ENCODE data around the gene FGFRL1.
A peak's percentile ranks its signal among the peaks of the same experiment; 100 is the strongest.
"Not testable (repeated sequence)": the region's sequence is repeated elsewhere in the genome, so short reads cannot be mapped to it uniquely, and the experiment has no call there.

The FGFRL1 gene

GRCh38 chr4:970046-970745, 41.2 kb upstream of the FGFRL1 start:
- H3K27me3 Mint-ChIP-seq (ENCODE audit: low read depth), result no peaks in the 10 kb centered on the region
- no peaks in the 10 kb centered on the region for H3K36me3 Mint-ChIP-seq (ENCODE audit: low read depth)
- no peaks in the 10 kb centered on the region for H3K9me3 Mint-ChIP-seq
- no peak overlapping the region for H3K4me3 Mint-ChIP-seq
- H3K4me1 Mint-ChIP-seq (ENCODE audit: low read depth), result peaks cover 5% of the 10 kb centered on the region
- no peak overlapping the region for H3K27ac Mint-ChIP-seq

- peaks cover 5% of the 10 kb centered on the region for H3K4me1 Mint-ChIP-seq (ENCODE audit: low read depth)
- no peaks in the 10 kb centered on the region for H3K36me3 Mint-ChIP-seq (ENCODE audit: low read depth)
- no peaks in the 10 kb centered on the region for H3K27me3 Mint-ChIP-seq (ENCODE audit: low read depth)
- no peak overlapping the region for H3K27ac Mint-ChIP-seq
- H3K9me3 Mint-ChIP-seq, result no peaks in the 10 kb centered on the region
- H3K4me3 Mint-ChIP-seq, result no peak overlapping the region
These were observed 40.4 kb upstream of the FGFRL1 start for GRCh38 chr4:970854-971520.

- Mint-ChIP-seq H3K36me3 (ENCODE audit: low read depth) (no peaks in the 10 kb centered on the region), H3K4me3 (no peak overlapping the region), H3K9me3 (no peaks in the 10 kb centered on the region), H3K27ac (no peak overlapping the region), H3K27me3 (ENCODE audit: low read depth) (no peaks in the 10 kb centered on the region), H3K4me1 (ENCODE audit: low read depth) (peaks cover 5% of the 10 kb centered on the region)
These were observed 39.5 kb upstream of the FGFRL1 start for GRCh38 chr4:971666-972500.

- Mint-ChIP-seq H3K36me3 (ENCODE audit: low read depth) (no peaks in the 10 kb centered on the region), H3K27me3 (ENCODE audit: low read depth) (no peaks in the 10 kb centered on the region), H3K27ac (no peak overlapping the region), H3K4me3 (peak overlapping the region; percentile 21), H3K4me1 (ENCODE audit: low read depth) (peaks cover 5% of the 10 kb centered on the region), H3K9me3 (no peaks in the 10 kb centered on the region)
These were observed 38.6 kb upstream of the FGFRL1 start for GRCh38 chr4:972651-973424.

GRCh38 chr4:973431-974397, 37.7 kb upstream of the FGFRL1 start, which contains the start of gene DGKQ:
TSS of gene DGKQ (minus strand) at chr4:973569. CDS start at chr4:973482, 87 bp downstream.
- H3K4me1 Mint-ChIP-seq (ENCODE audit: low read depth), result peaks cover 5% of the 10 kb centered on the region
- H3K27ac Mint-ChIP-seq, result no peak within 1 kb of the TSS
- no peaks in the 10 kb centered on the region for H3K27me3 Mint-ChIP-seq (ENCODE audit: low read depth)
- peak within 1 kb of the TSS; percentile 21 for H3K4me3 Mint-ChIP-seq
- no peaks in the 10 kb centered on the region for H3K9me3 Mint-ChIP-seq
- H3K36me3 Mint-ChIP-seq (ENCODE audit: low read depth), result no peaks in the 10 kb centered on the region

GRCh38 chr4:974668-975067, 36.8 kb upstream of the FGFRL1 start:
- peaks cover 5% of the 10 kb centered on the region for H3K4me1 Mint-ChIP-seq (ENCODE audit: low read depth)
- no peaks in the 10 kb centered on the region for H3K36me3 Mint-ChIP-seq (ENCODE audit: low read depth)
- no peaks in the 10 kb centered on the region for H3K9me3 Mint-ChIP-seq
- H3K27me3 Mint-ChIP-seq (ENCODE audit: low read depth), result no peaks in the 10 kb centered on the region
- H3K27ac Mint-ChIP-seq, result no peak overlapping the region
- no peak overlapping the region for H3K4me3 Mint-ChIP-seq

- H3K4me3 Mint-ChIP-seq; H3K4me1 Mint-ChIP-seq (ENCODE audit: low read depth); H3K36me3 Mint-ChIP-seq (ENCODE audit: low read depth): not testable (repeated sequence)
These were observed 35.4 kb upstream of the FGFRL1 start for GRCh38 chr4:976016-976415.

GRCh38 chr4:978957-979701, 32.3 kb upstream of the FGFRL1 start:
- Mint-ChIP-seq H3K4me1 (ENCODE audit: low read depth) (peaks cover under 1% of the 10 kb centered on the region), H3K4me3 (no peak overlapping the region), H3K36me3 (ENCODE audit: low read depth) (no peaks in the 10 kb centered on the region), H3K27me3 (ENCODE audit: low read depth) (no peaks in the 10 kb centered on the region), H3K9me3 (no peaks in the 10 kb centered on the region), H3K27ac (no peak overlapping the region)

More at GRCh38 chr4:976016-976415, 35.4 kb upstream of the FGFRL1 start:
- not testable (repeated sequence) for H3K27ac Mint-ChIP-seq; H3K9me3 Mint-ChIP-seq; H3K27me3 Mint-ChIP-seq (ENCODE audit: low read depth)

- Mint-ChIP-seq H3K27me3 (ENCODE audit: low read depth) (no peaks in the 10 kb centered on the region), H3K9me3 (no peaks in the 10 kb centered on the region), H3K36me3 (ENCODE audit: low read depth) (no peaks in the 10 kb centered on the region), H3K4me1 (ENCODE audit: low read depth) (peaks cover 12% of the 10 kb centered on the region), H3K4me3 (no peak overlapping the region), H3K27ac (no peak overlapping the region)
These were observed 29.1 kb upstream of the FGFRL1 start for GRCh38 chr4:982291-982690.

GRCh38 chr4:982814-983213, 28.6 kb upstream of the FGFRL1 start:
- Mint-ChIP-seq H3K4me3 (no peak overlapping the region), H3K27me3 (ENCODE audit: low read depth) (no peaks in the 10 kb centered on the region), H3K36me3 (ENCODE audit: low read depth) (no peaks in the 10 kb centered on the region), H3K9me3 (no peaks in the 10 kb centered on the region), H3K27ac (no peak overlapping the region), H3K4me1 (ENCODE audit: low read depth) (peaks cover 12% of the 10 kb centered on the region)

GRCh38 chr4:984336-985054, 26.9 kb upstream of the FGFRL1 start:
- Mint-ChIP-seq H3K27ac (no peak overlapping the region), H3K9me3 (no peaks in the 10 kb centered on the region), H3K27me3 (ENCODE audit: low read depth) (no peaks in the 10 kb centered on the region), H3K4me1 (ENCODE audit: low read depth) (peaks cover 12% of the 10 kb centered on the region), H3K4me3 (peak overlapping the region; percentile 34), H3K36me3 (ENCODE audit: low read depth) (no peaks in the 10 kb centered on the region)

- H3K36me3 Mint-ChIP-seq (ENCODE audit: low read depth), result no peaks in the 10 kb centered on the region
- peak overlapping the region; percentile 34 for H3K4me3 Mint-ChIP-seq
- H3K9me3 Mint-ChIP-seq, result no peaks in the 10 kb centered on the region
- H3K27ac Mint-ChIP-seq, result no peak overlapping the region
- H3K4me1 Mint-ChIP-seq (ENCODE audit: low read depth), result peaks cover 12% of the 10 kb centered on the region
- no peaks in the 10 kb centered on the region for H3K27me3 Mint-ChIP-seq (ENCODE audit: low read depth)
These were observed 26.1 kb upstream of the FGFRL1 start for GRCh38 chr4:985123-985830.

All from T-helper 1 cell treated with Interleukin-12 subunit alpha and Interleukin-12 subunit beta and Interleukin-4 antibody, amounts not matched to agents 30 μg/mL and 1 μg/mL, for 36 hours (primary cell).